ENCODE results near the gene UBE2D2. TPM values are rescaled to one million over a fixed set of nuclear protein-coding genes. Genes with fewer than 3 reads are reported as not detected.
A peak's percentile ranks its signal among the peaks of the same experiment; 100 is the strongest.

UBE2D2 gene
- total and polyA plus RNA-seq, 2 of the 4 experiments (the other 2 are of a cell fraction) = 26.9 to 35.7 TPM

DNA sequence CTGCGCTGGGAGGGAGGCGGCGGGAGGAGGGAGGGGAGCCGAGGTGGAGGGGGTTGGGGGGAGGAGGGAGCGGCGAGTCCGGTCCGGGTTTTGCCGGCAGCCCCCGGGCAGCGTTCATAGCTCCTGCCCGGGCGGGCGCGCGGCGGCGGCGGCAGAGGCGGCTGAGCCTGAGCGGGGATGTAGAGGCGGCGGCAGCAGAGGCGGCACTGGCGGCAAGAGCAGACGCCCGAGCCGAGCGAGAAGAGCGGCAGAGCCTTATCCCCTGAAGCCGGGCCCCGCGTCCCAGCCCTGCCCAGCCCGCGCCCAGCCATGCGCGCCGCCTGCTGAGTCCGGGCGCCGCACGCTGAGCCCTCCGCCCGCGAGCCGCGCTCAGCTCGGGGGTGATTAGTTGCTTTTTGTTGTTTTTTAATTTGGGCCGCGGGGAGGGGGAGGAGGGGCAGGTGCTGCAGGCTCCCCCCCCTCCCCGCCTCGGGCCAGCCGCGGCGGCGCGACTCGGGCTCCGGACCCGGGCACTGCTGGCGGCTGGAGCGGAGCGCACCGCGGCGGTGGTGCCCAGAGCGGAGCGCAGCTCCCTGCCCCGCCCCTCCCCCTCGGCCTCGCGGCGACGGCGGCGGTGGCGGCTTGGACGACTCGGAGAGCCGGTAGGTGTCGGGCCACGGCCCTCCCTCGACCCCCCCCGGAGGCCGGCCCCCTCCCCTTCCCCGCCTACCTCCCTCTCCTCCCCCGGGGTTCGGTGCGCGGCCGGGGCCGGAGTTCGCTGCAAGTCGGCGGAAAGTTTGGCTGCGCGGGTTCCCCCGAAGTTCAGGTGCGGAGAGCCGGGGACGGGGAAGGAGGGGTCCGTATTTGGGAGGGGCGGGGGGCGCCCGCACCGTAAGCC, 87.3 kb downstream of the UBE2D2 start, which contains the start of gene CXXC5:
TSS of gene CXXC5 (plus strand) at position 145 of the 877 bp plus-strand sequence. CDS start 32,175 bp downstream, outside the sequence.
- Histone ChIP-seq H3K9ac (ENCODE audit: low read depth, low read length) (peak within 1 kb of the TSS; percentile 77), H3K79me1 (ENCODE audit: low read depth in 1 of 2, low read length in 2 of 2) (peaks cover 14 to 38% of the 10 kb centered on the region in 2 experiments; a peak in 3 of 4 replicates), H3K4me1 (ENCODE audit: control insufficient read depth, insufficient read depth, low read length) (peaks cover 17% of the 10 kb centered on the region), H3K27me3 (ENCODE audit: control insufficient read depth, insufficient read depth, low read length) (peaks cover 4% of the 10 kb centered on the region; the same call in 1 of the 2 replicates), H2BK120ac (ENCODE audit: low read depth, low read length) (no peak within 1 kb of the TSS), H3K9me3 (ENCODE audit: control insufficient read depth, insufficient read depth, low read length) (no peaks in the 10 kb centered on the region), H3K4me2 (ENCODE audit: low read depth, low read length) (peak within 1 kb of the TSS; percentile 89), H2BK15ac (ENCODE audit: low read depth, low read length) (no peak within 1 kb of the TSS), H4K91ac (ENCODE audit: insufficient read depth, low read depth, low read length) (peak within 1 kb of the TSS; percentile 9; the same call in 1 of the 2 replicates), H3K27ac (ENCODE audit: insufficient read depth, low read length) (peak within 1 kb of the TSS; percentile 52), H3K23ac (ENCODE audit: low read depth, low read length) (no peak within 1 kb of the TSS), H2AK5ac (ENCODE audit: low read depth, low read length) (no peak within 1 kb of the TSS), H2AK9ac (replicated peaks; ENCODE audit: low read depth, low read length, poor library complexity) (peak within 1 kb of the TSS; percentile 96), H3K4me3 (ENCODE audit: insufficient read depth, low read depth, low read length) (peak within 1 kb of the TSS; percentile 90), H2BK5ac (ENCODE audit: low read depth, low read length, poor library complexity, severe bottlenecking) (peak within 1 kb of the TSS; percentile 12), H4K5ac (ENCODE audit: low read depth, low read length) (0 out of 2 replicates have a peak within 1 kb of the TSS, but pooled peaks have one; percentile 8), H3K56ac (ENCODE audit: extremely low read depth, insufficient read depth, low read length) (peak within 1 kb of the TSS; percentile 9; the same call in 1 of the 2 replicates), H3K14ac (replicated peaks; ENCODE audit: low read depth, low read length) (no peak within 1 kb of the TSS), H2BK20ac (ENCODE audit: low read depth, low read length) (no peak within 1 kb of the TSS), H4K20me1 (ENCODE audit: insufficient read depth, low read length) (peaks cover 16% of the 10 kb centered on the region), H3K9me1 (ENCODE audit: insufficient read depth, low read length) (peaks cover 12% of the 10 kb centered on the region), H2AFZ (replicated peaks; ENCODE audit: low read length, poor library complexity) (peak within 1 kb of the TSS; percentile 85), H3K4ac (ENCODE audit: low read depth, low read length) (no peak within 1 kb of the TSS; the same call in 1 of the 2 replicates), H3K18ac (ENCODE audit: low read depth, low read length) (no peak within 1 kb of the TSS), H3K36me3 (ENCODE audit: control insufficient read depth, insufficient read depth, low read length) (no peaks in the 10 kb centered on the region), H4K8ac (ENCODE audit: low read depth in 2 of 2, low read length in 2 of 2) (peak within 1 kb of the TSS in 1 of 2 experiments; percentile 0; a peak in 1 of 4 replicates)
- BruUV-seq (replicated peaks) = no TSS peak
- WGBS, 2 experiments (ENCODE audit: extremely low coverage in 2 of 2, insufficient read length in 1 of 2) = 0% methylated on average over 21 of the region's 106 CpGs; no CpG with 5 or more reads in 1 of the 2 experiments
- intact Hi-C loops (cut with micrococcal nuclease) (loop anchor here (1.0 kb wide), 2 partner anchors 11 to 117 kb away; no protein-coding TSS in a partner anchor), in situ Hi-C loops (cut with MboI; ENCODE audit: low sequenced_read_pairs) (loop anchor here (25.0 kb wide), 1 partner anchor 464 kb away; the partner anchor contains the start of gene PURA), dilution Hi-C loops (cut with HindIII; ENCODE audit: low sequenced_read_pairs, unreplicated experiment) (loop anchor here (25.0 kb wide), 1 partner anchor 114 kb away; no protein-coding TSS in a partner anchor)
- ChIA-PET CTCF (interaction anchor here (0.8 to 1.9 kb wide), 5 partner anchors 10 to 117 kb away, joined by 3 to 12 read pairs (median 5); no protein-coding TSS in a partner anchor), POLR2A (ENCODE audit: unreplicated experiment) (interaction anchor here (0.6 to 1.4 kb wide), 6 partner anchors 11 to 118 kb away, joined by 3 to 9 read pairs (median 4); no protein-coding TSS in a partner anchor)
- peak; percentile 62 for ATAC-seq (ENCODE audit: low read depth)
- DNase-seq = peak; percentile 83
- TF ChIP-seq POLR2A (IDR thresholded peaks at IDR 0.05; ENCODE audit: low read depth, low read length) (peak; percentile 70; the same call in 1 of the 2 replicates), NFE2L2 (IDR thresholded peaks at IDR 0.05; ENCODE audit: low read depth, low read length) (no peak), SMC3 (IDR thresholded peaks at IDR 0.05; ENCODE audit: low read depth, low read length) (0 out of 2 replicates have a peak, but pooled peaks have one; percentile 1), CHD1 (IDR thresholded peaks at IDR 0.05; ENCODE audit: low read depth, low read length) (no peak), CEBPB (IDR thresholded peaks at IDR 0.05; ENCODE audit: low read depth, low read length) (no peak), RCOR1 (IDR thresholded peaks at IDR 0.05; ENCODE audit: insufficient replicate concordance, low read length) (no peak), MAFK (IDR thresholded peaks at IDR 0.05; ENCODE audit: low read depth, low read length) (no peak), MXI1 (IDR thresholded peaks at IDR 0.05; ENCODE audit: borderline replicate concordance, low read depth, low read length) (no peak; the same call in 1 of the 2 replicates), RAD21 (IDR thresholded peaks at IDR 0.05; ENCODE audit: low read length) (no peak), MAZ (IDR thresholded peaks at IDR 0.05; ENCODE audit: borderline replicate concordance, low read depth, low read length) (peak; percentile 91; the same call in 1 of the 2 replicates), RFX5 (IDR thresholded peaks at IDR 0.05; ENCODE audit: low read depth, low read length) (no peak)
- TF ChIP-seq, protein P1, sequence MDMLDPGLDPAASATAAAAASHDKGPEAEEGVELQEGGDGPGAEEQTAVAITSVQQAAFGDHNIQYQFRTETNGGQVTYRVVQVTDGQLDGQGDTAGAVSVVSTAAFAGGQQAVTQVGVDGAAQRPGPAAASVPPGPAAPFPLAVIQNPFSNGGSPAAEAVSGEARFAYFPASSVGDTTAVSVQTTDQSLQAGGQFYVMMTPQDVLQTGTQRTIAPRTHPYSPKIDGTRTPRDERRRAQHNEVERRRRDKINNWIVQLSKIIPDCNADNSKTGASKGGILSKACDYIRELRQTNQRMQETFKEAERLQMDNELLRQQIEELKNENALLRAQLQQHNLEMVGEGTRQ (IDR thresholded peaks at IDR 0.05; ENCODE audit: low read depth, low read length) = no peak
- TF ChIP-seq, protein P2, sequence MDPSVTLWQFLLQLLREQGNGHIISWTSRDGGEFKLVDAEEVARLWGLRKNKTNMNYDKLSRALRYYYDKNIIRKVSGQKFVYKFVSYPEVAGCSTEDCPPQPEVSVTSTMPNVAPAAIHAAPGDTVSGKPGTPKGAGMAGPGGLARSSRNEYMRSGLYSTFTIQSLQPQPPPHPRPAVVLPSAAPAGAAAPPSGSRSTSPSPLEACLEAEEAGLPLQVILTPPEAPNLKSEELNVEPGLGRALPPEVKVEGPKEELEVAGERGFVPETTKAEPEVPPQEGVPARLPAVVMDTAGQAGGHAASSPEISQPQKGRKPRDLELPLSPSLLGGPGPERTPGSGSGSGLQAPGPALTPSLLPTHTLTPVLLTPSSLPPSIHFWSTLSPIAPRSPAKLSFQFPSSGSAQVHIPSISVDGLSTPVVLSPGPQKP (IDR thresholded peaks at IDR 0.05; ENCODE audit: borderline replicate concordance, low read depth, low read length) = no peak
